Transverse colon (tissue), 4 donors: ENCODE measurements around the gene NOM1. TPM values are rescaled to one million over a fixed set of nuclear protein-coding genes. Genes with fewer than 3 reads are reported as not detected.
A peak's percentile ranks its signal among the peaks of the same experiment; 100 is the strongest.

Source experiments
- DNase-seq: peaks from one replicate; pipeline ENCODE4 v3.0.0-alpha.2; 2019
- H3K27ac ChIP-seq, 4 donors: fragments of 200-600 bp; sonication (generic); 2 replicates each; pipeline ENCODE4 v1.5.1; 2016 to 2018; ENCODE audit warnings: inconsistent platforms in 4 of 4
- H3K27me3 ChIP-seq: fragments of 200-600 bp; sonication (generic); 2 replicates; pipeline ENCODE4 v1.5.1; 2017; ENCODE audit warnings: inconsistent platforms
- H3K36me3 ChIP-seq, 4 donors: fragments of 200-600 bp; sonication (generic); 2 replicates each; pipeline ENCODE4 v1.5.1; 2017 to 2019; ENCODE audit warnings: inconsistent platforms in 4 of 4
- H3K4me1 ChIP-seq, 4 donors: fragments of 200-600 bp; sonication (generic); 2 replicates each; pipeline ENCODE4 v1.5.1; 2017 to 2020; ENCODE audit warnings: inconsistent platforms in 4 of 4
- H3K4me3 ChIP-seq, 4 donors: fragments of 200-600 bp; sonication (generic); 1 replicate in 1 of 4; 2 replicates in 3 of 4; pipeline versions ENCODE4 v1.5.1 to v1.6.1; 2017 to 2019; ENCODE audit warnings: inconsistent platforms in 4 of 4
- H3K9me3 ChIP-seq, 2 donors: fragments of 200-600 bp; sonication (generic); 2 replicates each; pipeline ENCODE4 v1.5.1; 2017 to 2019; ENCODE audit warnings: inconsistent platforms in 2 of 2
- CTCF ChIP-seq, 5 experiments: fragments of 200-600 bp in 3 of 5; fragments of 450-650 bp in 2 of 5; sonication (generic) in 3 of 5; IDR thresholded peaks; 1 replicate in 2 of 5; 2 replicates in 3 of 5; pipeline ENCODE4 v1.5.1; 2016 to 2017; ENCODE audit warnings: antibody characterized with exemption in 5 of 5, inconsistent platforms in 3 of 5, mild to moderate bottlenecking in 2 of 5, moderate library complexity in 1 of 5
- EP300 ChIP-seq: sonication (generic); formaldehyde crosslinking; IDR thresholded peaks from one replicate; pipeline ENCODE4 v1.6.1; 2017; ENCODE audit warnings: antibody characterized with exemption, low read depth
- POLR2A ChIP-seq: fragments of 450-650 bp; IDR thresholded peaks from one replicate; pipeline ENCODE4 v1.6.1; 2016; ENCODE audit warnings: antibody characterized with exemption, mild to moderate bottlenecking, moderate library complexity
- POLR2AphosphoS5 ChIP-seq, 3 donors: sonication (generic); formaldehyde crosslinking; IDR thresholded peaks; one replicate each; pipeline ENCODE4 v1.6.1; 2016; ENCODE audit warnings: antibody characterized with exemption in 3 of 3
- WGBS, 2 donors: methylation state at CpG; one replicate each; pipeline ENCODE4 v1.1.5; 2018; ENCODE audit warnings: low coverage in 1 of 2; 5-methylcytosine and 5-hydroxymethylcytosine counted together
- in situ Hi-C, 4 donors: fragments of 200-750 bp; cut with MboI; loops; one replicate each; pipeline versions ENCODE4 v1.15.0 to v1.15.1; 2017; ENCODE audit warnings: low sequenced_read_pairs in 3 of 4, low pct_ligation_motif_present in 1 of 4, low pct_unique_long_range_greater_than_20kb in 1 of 4
- intact Hi-C: fragments of 100-400 bp; cut with DNase I; formaldehyde crosslinking; loops from one replicate; pipeline ENCODE4 v1.15.1; 2023; ENCODE audit warnings: low total_unique reads
- total RNA-seq, 4 donors: library from RNA; depleted of rRNA; stranded (reverse); fragments of >200 nt; gene quantifications; one replicate each; pipeline ENCODE4 v1.1.0, GENCODE V29; 2016

Gene NOM1
- total RNA-seq, 4 donors from 2014 or later = 6.6 to 22.4 (median 15.2) TPM

- WGBS, 2 donors = 26 to 39% methylated on average over 9 to 10 of the region's 10 CpGs
- intact Hi-C loops = no loop called here
- Histone ChIP-seq H3K4me1 (peaks cover 2 to 37% (median 17%) of the 10 kb centered on the region in 4 donors), H3K27me3 (peaks cover 95% of the 10 kb centered on the region), H3K36me3 (no peaks in the 10 kb centered on the region), H3K9me3 (no peaks in the 10 kb centered on the region), H3K27ac (no peak overlapping the region), H3K4me3 (no peak overlapping the region)
- in situ Hi-C loops = no loop called here
- TF ChIP-seq CTCF (IDR thresholded peaks at IDR 0.05) (no peak), POLR2A (no peak), EP300 (no peak), POLR2AphosphoS5 (IDR thresholded peaks at IDR 0.05) (no peak)
- DNase-seq = no peak
Measured at GRCh38 chr7:157012113-157012547, 62.6 kb downstream of the NOM1 start.

GRCh38 chr7:157013101-157013500 lies 63.6 kb downstream of the NOM1 start:
- Histone ChIP-seq H3K4me1 (peaks cover 4 to 34% (median 18%) of the 10 kb centered on the region in 4 donors), H3K27ac (no peak overlapping the region), H3K36me3 (no peaks in the 10 kb centered on the region), H3K9me3 (no peaks in the 10 kb centered on the region), H3K27me3 (peaks cover 95% of the 10 kb centered on the region), H3K4me3 (no peak overlapping the region)
- DNase-seq = no peak
- no peak for TF ChIP-seq POLR2A
- TF ChIP-seq CTCF (IDR thresholded peaks at IDR 0.05) = no peak
- TF ChIP-seq POLR2AphosphoS5 (IDR thresholded peaks at IDR 0.05) = no peak
- no peak for TF ChIP-seq EP300
- intact Hi-C loops = no loop called here
- in situ Hi-C loops = no loop called here

- H3K36me3 ChIP-seq = no peaks in the 10 kb centered on the region
- peaks cover 6 to 41% (median 24%) of the 10 kb centered on the region in 4 donors for H3K4me1 ChIP-seq
- peaks cover 95% of the 10 kb centered on the region for H3K27me3 ChIP-seq
- in situ Hi-C loops (no loop called here), intact Hi-C loops (loop anchor here (1.0 kb wide), 1 partner anchor 37 kb away; no protein-coding TSS in a partner anchor)
- peak overlapping the region in 1 of 4 donors; percentile 23 for H3K27ac ChIP-seq
- no peak for TF ChIP-seq EP300
- TF ChIP-seq CTCF (IDR thresholded peaks at IDR 0.05) = no peak
- TF ChIP-seq POLR2A = no peak
- no peak for TF ChIP-seq POLR2AphosphoS5 (IDR thresholded peaks at IDR 0.05)
- WGBS, 2 donors = 18 to 22% methylated on average over 4 to 13 of the region's 13 CpGs
- no peak overlapping the region for H3K4me3 ChIP-seq
- no peak for DNase-seq
- no peaks in the 10 kb centered on the region for H3K9me3 ChIP-seq
Measured at GRCh38 chr7:157013602-157014549, 64.4 kb downstream of the NOM1 start.

GRCh38 chr7:157014635-157015555 lies 65.4 kb downstream of the NOM1 start:
- intact Hi-C loops = loop anchor here (1.0 kb wide), 1 partner anchor 36 kb away; no protein-coding TSS in a partner anchor
- no peak for TF ChIP-seq POLR2AphosphoS5 (IDR thresholded peaks at IDR 0.05)
- TF ChIP-seq CTCF (IDR thresholded peaks at IDR 0.05) = no peak
- no peak for TF ChIP-seq EP300
- no peak for TF ChIP-seq POLR2A
- no peak for DNase-seq
- no peaks in the 10 kb centered on the region for H3K9me3 ChIP-seq
- in situ Hi-C loops = no loop called here
- no peaks in the 10 kb centered on the region for H3K36me3 ChIP-seq
- WGBS, 2 donors = 50 to 55% methylated on average over 5 to 12 of the region's 12 CpGs
- H3K27me3 ChIP-seq = peaks cover 98% of the 10 kb centered on the region
- no peak overlapping the region for H3K4me3 ChIP-seq
- H3K27ac ChIP-seq = no peak overlapping the region
- H3K4me1 ChIP-seq = peaks cover 6 to 46% (median 27%) of the 10 kb centered on the region in 4 donors
